Ecto neural progenitor cell (in vitro differentiated cells): ENCODE results near the gene CACNA1E.

Source experiments
- DNase-seq: peaks from one replicate; pipeline ENCODE4 v3.0.0-alpha.2; 2018; ENCODE audit warnings: low spot score

Gene CACNA1E

GRCh38 chr1:181483285-181484195, at the start of gene CACNA1E:
Gene CACNA1E (plus strand): TSS chr1:181483517. CDS start chr1:181483745, 228 bp downstream.
- DNase-seq = peak; percentile 53

- no peak for DNase-seq
Measured at GRCh38 chr1:181433931-181434330, 49.4 kb upstream of the CACNA1E start.

- no peak for DNase-seq
Measured at GRCh38 chr1:181438013-181438412, 45.3 kb upstream of the CACNA1E start.

GRCh38 chr1:181440510-181440909, 42.8 kb upstream of the CACNA1E start:
- DNase-seq = no peak

GRCh38 chr1:181442181-181442525, 41.2 kb upstream of the CACNA1E start:
- DNase-seq = no peak

GRCh38 chr1:181443231-181443853, 40.0 kb upstream of the CACNA1E start:
- no peak for DNase-seq

- DNase-seq = no peak
Measured at GRCh38 chr1:181445436-181445835, 37.9 kb upstream of the CACNA1E start.

GRCh38 chr1:181448461-181448860, 34.9 kb upstream of the CACNA1E start:
- DNase-seq = no peak

- no peak for DNase-seq
Measured at GRCh38 chr1:181451661-181452230, 31.6 kb upstream of the CACNA1E start.

GRCh38 chr1:181452746-181453145, 30.6 kb upstream of the CACNA1E start:
- no peak for DNase-seq

- DNase-seq = no peak
Measured at GRCh38 chr1:181453541-181454201, 29.6 kb upstream of the CACNA1E start.

- DNase-seq = no peak
Measured at GRCh38 chr1:181456551-181456950, 26.8 kb upstream of the CACNA1E start.

- DNase-seq = no peak
Measured at GRCh38 chr1:181458419-181458818, 24.9 kb upstream of the CACNA1E start.

GRCh38 chr1:181459067-181459466, 24.2 kb upstream of the CACNA1E start:
- peak; percentile 19 for DNase-seq

- no peak for DNase-seq
Measured at GRCh38 chr1:181469829-181470228, 13.5 kb upstream of the CACNA1E start.

GRCh38 chr1:181475580-181475979, 7.7 kb upstream of the CACNA1E start:
- DNase-seq = no peak

- no peak for DNase-seq
Measured at GRCh38 chr1:181476581-181476980, 6.7 kb upstream of the CACNA1E start.

GRCh38 chr1:181478306-181478705, 5.0 kb upstream of the CACNA1E start:
- DNase-seq = no peak

GRCh38 chr1:181479137-181479745, 4.1 kb upstream of the CACNA1E start:
- peak; percentile 51 for DNase-seq

GRCh38 chr1:181482001-181482430, 1.3 kb upstream of the CACNA1E start:
- DNase-seq = peak; percentile 47

GRCh38 chr1:181482521-181483284, 614 bp upstream of the CACNA1E start:
- peak; percentile 85 for DNase-seq
